ENCODE data around the gene FLYWCH1.
"Not testable (repeated sequence)": the region's sequence is repeated elsewhere in the genome, so short reads cannot be mapped to it uniquely, and the experiment has no call there.

FLYWCH1 gene

GRCh38 chr16:2927010-2927646 lies 15.4 kb downstream of the FLYWCH1 start:
- peak; percentile 84 for DNase-seq

- DNase-seq = not testable (repeated sequence)
Observed at GRCh38 chr16:2928151-2928550, 16.4 kb downstream of the FLYWCH1 start.

- no peak for DNase-seq
Observed at GRCh38 chr16:2928796-2929195, 17.1 kb downstream of the FLYWCH1 start.

GRCh38 chr16:2929693-2930092 lies 18.0 kb downstream of the FLYWCH1 start:
- DNase-seq = no peak

- no peak for DNase-seq
Observed at GRCh38 chr16:2930236-2930635, 18.5 kb downstream of the FLYWCH1 start.

- DNase-seq = not testable (repeated sequence)
Observed at GRCh38 chr16:2931231-2931914, 19.6 kb downstream of the FLYWCH1 start.

- no peak for DNase-seq
Observed at GRCh38 chr16:2933136-2933535, 21.4 kb downstream of the FLYWCH1 start.

- no peak for DNase-seq
Observed at GRCh38 chr16:2933701-2934100, 22.0 kb downstream of the FLYWCH1 start.

- DNase-seq = no peak
Observed at GRCh38 chr16:2934450-2934849, 22.7 kb downstream of the FLYWCH1 start.

GRCh38 chr16:2936436-2937011 lies 24.8 kb downstream of the FLYWCH1 start:
- DNase-seq = no peak

- no peak for DNase-seq
Observed at GRCh38 chr16:2937170-2937569, 25.4 kb downstream of the FLYWCH1 start.

- DNase-seq = no peak
Observed at GRCh38 chr16:2938206-2938605, 26.5 kb downstream of the FLYWCH1 start.

- DNase-seq = no peak
Observed at GRCh38 chr16:2939968-2940367, 28.2 kb downstream of the FLYWCH1 start.

- no peak for DNase-seq
Observed at GRCh38 chr16:2942045-2942444, 30.3 kb downstream of the FLYWCH1 start.

GRCh38 chr16:2943716-2944115 lies 32.0 kb downstream of the FLYWCH1 start:
- DNase-seq = not testable (repeated sequence)

- no peak for DNase-seq
Observed at GRCh38 chr16:2946649-2947048, 34.9 kb downstream of the FLYWCH1 start.

GRCh38 chr16:2948807-2949704 lies 37.3 kb downstream of the FLYWCH1 start:
- DNase-seq = no peak

GRCh38 chr16:2949705-2950352 lies 38.1 kb downstream of the FLYWCH1 start:
- DNase-seq = no peak

GRCh38 chr16:2950353-2950724 lies 38.6 kb downstream of the FLYWCH1 start:
- no peak for DNase-seq

- no peak for DNase-seq
Observed at GRCh38 chr16:2950773-2951172, 39.0 kb downstream of the FLYWCH1 start.

GRCh38 chr16:2952679-2953078 lies 40.9 kb downstream of the FLYWCH1 start:
- DNase-seq = no peak

- DNase-seq = no peak
Observed at GRCh38 chr16:2953706-2954627, 42.2 kb downstream of the FLYWCH1 start.

Measured in activated gamma-delta T cell treated with Interleukin-2 at 50 U/mL for 16 hours (primary cell).